Astrocyte of the cerebellum (primary cell): ENCODE results near the gene TMEM196.
"Not testable (repeated sequence)": the region's sequence is repeated elsewhere in the genome, so short reads cannot be mapped to it uniquely, and the experiment has no call there.

ENCODE experiments used
- DNase-seq: peaks from one replicate; pipeline ENCODE4 v3.0.0-alpha.2; 2011; ENCODE audit warnings: low read depth
- H3K4me3 ChIP-seq: 2 replicates; pipeline ENCODE4 v1.5.1; 2011; ENCODE audit warnings: mild to moderate bottlenecking, low read depth, low read length, moderate library complexity
- CTCF ChIP-seq: IDR thresholded peaks from 2 replicates; pipeline ENCODE4 v1.5.1; 2012; ENCODE audit warnings: low read length, low read depth, moderate library complexity, mild to moderate bottlenecking; ENCODE audit errors: missing control alignments
- in situ Hi-C: cut with HindIII; loops from 2 replicates; pipeline ENCODE4 v1.10.0; 2017; ENCODE audit warnings: low sequenced_read_pairs

The TMEM196 gene

GRCh38 chr7:19701471-19701870 is 71.9 kb downstream of the TMEM196 start:
- no peak overlapping the region for H3K4me3 ChIP-seq
- no peak for DNase-seq
- no peak for TF ChIP-seq CTCF
- in situ Hi-C loops, result no loop called here

DNA sequence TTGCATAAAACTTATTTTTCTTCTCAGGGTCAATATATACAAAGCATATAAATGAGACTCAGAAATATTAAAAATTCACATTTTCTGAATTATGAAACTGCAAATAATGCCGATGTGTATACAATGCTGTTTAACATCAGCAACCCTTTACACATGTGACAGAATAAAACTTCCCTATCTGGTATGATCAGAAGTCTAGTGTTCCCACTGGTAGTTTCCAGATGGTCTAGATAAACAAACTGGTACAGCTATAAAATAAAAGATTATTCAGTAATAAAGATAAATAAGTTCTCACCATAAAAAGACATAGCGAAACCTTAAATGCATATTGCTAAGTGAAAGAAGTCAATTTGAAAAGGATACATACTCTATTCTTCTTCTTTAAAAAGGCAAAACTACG is 72.5 kb downstream of the TMEM196 start:
- H3K4me3 ChIP-seq, result no peak overlapping the region
- in situ Hi-C loops, result no loop called here
- TF ChIP-seq CTCF, result no peak
- no peak for DNase-seq

GRCh38 chr7:19698331-19698730 is 75.1 kb downstream of the TMEM196 start:
- no peak overlapping the region for H3K4me3 ChIP-seq
- no peak for TF ChIP-seq CTCF
- in situ Hi-C loops, result no loop called here
- DNase-seq, result no peak

GRCh38 chr7:19696926-19697325 is 76.5 kb downstream of the TMEM196 start:
- no peak for DNase-seq
- TF ChIP-seq CTCF, result no peak
- in situ Hi-C loops, result no loop called here
- H3K4me3 ChIP-seq, result no peak overlapping the region

DNA sequence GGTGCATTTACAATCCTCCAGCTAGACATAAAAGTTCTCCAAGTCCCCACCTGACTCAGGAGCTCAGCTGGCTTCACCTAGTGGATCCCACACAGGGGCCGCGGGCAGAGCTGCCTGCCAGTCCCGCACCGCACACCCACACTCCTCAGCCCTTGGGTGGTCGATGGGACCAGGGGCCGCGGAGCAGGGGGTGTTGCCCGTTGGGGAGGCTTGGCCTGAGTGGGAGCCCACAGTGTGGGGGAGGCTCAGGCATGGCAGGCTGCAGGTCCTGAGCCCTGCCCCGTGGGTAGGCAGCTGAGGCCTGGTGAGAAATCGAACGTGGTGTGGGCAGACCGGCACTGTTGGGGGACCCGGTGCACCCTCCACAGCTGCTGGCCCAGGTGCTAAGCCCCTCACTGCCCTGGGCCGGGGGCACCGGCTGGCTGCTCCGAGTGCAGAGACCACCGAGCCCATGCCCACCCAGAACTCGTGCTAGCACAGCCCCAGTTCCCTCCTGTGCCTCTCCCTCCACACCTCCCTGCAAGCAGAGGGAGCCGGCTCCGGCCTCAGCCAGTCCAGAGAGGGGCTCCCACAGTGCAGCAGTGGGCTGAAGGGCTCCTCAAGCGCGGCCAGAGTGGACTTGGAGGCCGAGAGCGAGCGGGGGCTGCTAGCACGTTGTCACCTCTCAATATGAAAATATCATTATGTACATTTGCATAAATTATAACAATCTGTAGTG is 81.1 kb downstream of the TMEM196 start:
- TF ChIP-seq CTCF, result no peak
- in situ Hi-C loops, result no loop called here
- DNase-seq, result no peak
- no peak overlapping the region for H3K4me3 ChIP-seq

- TF ChIP-seq CTCF, result no peak
- in situ Hi-C loops, result no loop called here
- H3K4me3 ChIP-seq, result no peak overlapping the region
- no peak for DNase-seq
These were observed 82.7 kb downstream of the TMEM196 start for GRCh38 chr7:19690736-19691135.

DNA sequence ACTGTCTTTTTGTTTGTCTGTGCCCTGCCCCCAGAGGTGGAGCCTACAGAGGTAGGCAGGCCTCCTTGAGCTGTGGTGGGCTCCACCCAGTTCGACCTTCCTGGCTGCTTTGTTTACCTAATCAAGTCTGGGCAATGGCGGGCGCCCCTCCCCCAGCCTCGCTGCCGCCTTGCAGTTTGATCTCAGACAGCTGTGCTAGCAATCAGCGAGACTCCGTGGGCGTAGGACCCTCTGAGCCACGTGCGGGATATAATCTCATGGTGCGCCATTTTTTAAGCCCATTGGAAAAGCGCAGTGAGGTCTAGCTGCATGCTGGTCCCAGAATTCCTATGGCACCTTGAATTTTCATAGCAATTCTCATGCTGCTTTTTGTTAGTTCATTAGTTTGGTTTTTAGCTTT is 84.3 kb downstream of the TMEM196 start:
- DNase-seq, in situ Hi-C loops, H3K4me3 ChIP-seq: not testable (repeated sequence)
